Erythroblast (primary cell): ENCODE measurements around the gene MRNIP.
A peak's percentile ranks its signal among the peaks of the same experiment; 100 is the strongest.

Experiments
- GATA1 ChIP-seq: IDR thresholded peaks from 2 replicates; pipeline ENCODE4 v1.6.1; 2011; ENCODE audit warnings: low read depth, mild to moderate bottlenecking, control low read depth, low read length, moderate library complexity
- POLR2A ChIP-seq: IDR thresholded peaks from 2 replicates; pipeline ENCODE4 v1.6.1; 2011; ENCODE audit warnings: mild to moderate bottlenecking, low read length

- TF ChIP-seq POLR2A (peak; percentile 14), GATA1 (no peak)
These were observed 52.9 kb downstream of the MRNIP start for GRCh38 chr5:179805529-179806249.
